GM21576 (cell line): ENCODE measurements around the gene DGKG.

ENCODE experiments used
- ATAC-seq: cut with Tn5 transposase; IDR thresholded peaks from one replicate; pipeline ENCODE4 v1.9.1; 2021; ENCODE audit warnings: mild to moderate bottlenecking, moderate library complexity; ENCODE audit not compliant: unreplicated experiment

The DGKG gene

DNA sequence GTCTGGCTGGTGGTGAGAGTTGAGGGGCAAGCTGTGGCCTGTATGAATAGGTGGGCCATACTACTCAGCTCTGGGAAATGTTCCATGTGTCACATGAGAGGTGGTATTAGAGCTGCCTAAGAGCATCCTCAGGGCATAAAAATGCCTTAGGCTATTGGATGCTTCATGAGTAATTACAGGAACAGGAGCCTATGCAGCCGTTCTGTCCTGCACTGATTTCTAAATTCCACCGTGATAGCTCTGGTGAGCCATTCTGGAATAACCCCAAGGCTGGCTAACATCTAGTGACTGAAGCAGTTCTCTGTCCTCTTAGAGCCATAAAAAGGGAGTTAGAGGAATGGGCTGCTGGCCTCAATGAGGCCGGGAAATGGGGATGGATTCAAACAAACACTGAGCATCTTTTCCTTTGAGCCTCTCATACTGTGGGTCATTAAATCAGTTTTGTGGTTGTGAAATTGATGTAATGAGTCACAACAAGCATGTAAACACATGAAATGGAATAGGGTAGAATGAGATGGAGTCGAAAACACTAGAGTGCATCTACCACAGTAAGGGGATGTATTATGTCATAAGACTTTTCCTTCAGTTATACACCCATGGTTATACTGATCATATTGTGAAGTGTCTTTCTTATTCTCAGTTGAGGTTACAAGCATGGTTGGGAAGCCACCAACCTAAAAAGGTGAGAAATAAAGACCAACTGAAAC lies 41.0 kb downstream of the DGKG start:
- ATAC-seq, result no peak

DNA sequence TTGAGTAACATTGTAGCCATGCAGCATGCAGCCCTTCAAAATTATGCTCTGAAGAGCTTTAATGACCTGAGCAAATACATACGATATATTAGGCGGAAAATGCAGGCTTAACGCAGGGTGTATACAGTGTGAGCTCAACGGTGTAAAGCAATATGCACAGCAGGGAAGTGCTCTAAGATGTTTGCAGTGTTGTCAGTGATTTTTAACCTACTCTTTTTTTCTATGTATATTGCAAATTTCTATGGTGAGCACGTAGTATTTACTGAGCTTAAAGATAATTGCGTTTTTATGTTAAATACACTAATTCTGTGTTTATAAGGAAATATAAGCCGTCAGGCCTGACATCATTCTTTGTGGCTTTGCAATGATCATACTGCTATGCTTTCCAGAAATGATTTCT lies 42.1 kb downstream of the DGKG start:
- ATAC-seq, result no peak

DNA sequence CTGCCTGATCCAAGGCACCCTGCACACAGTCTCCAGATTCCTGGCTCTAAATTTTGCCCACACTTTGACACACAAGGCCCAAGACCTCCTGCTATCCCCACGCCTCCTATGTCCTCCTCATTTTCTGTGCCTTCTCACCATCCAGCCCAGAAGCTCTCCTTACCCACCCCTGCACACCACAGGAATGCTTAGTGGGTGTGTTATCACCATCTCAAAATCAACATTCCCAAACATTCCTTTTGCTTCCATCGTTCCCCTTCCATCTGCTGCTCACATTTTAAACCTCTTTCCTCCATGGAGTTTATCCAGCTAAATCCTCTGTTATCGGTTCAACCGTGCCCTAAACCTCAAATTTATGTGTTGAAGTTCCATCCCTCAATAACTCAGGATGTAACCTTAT lies 43.9 kb downstream of the DGKG start:
- no peak for ATAC-seq

DNA sequence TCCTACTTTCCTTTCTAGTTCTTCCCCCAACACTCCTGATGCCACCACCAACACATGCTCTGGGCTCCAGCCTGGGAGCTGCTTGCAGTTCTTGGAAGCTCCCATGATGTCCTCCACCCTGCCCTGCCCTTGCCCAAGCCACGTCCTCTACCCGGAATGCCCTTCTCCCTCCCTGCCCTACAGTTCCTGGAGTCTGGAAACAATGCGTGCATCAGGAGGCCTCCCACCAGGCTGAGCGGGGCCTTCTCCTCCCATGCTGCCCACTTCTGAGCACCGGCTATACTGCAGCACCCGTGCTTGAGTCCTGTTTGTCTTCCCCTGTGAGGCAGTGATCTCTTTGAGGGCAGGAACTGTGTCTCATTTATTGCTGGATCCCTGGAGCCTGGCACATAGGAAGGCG lies 44.6 kb downstream of the DGKG start:
- ATAC-seq, result no peak

DNA sequence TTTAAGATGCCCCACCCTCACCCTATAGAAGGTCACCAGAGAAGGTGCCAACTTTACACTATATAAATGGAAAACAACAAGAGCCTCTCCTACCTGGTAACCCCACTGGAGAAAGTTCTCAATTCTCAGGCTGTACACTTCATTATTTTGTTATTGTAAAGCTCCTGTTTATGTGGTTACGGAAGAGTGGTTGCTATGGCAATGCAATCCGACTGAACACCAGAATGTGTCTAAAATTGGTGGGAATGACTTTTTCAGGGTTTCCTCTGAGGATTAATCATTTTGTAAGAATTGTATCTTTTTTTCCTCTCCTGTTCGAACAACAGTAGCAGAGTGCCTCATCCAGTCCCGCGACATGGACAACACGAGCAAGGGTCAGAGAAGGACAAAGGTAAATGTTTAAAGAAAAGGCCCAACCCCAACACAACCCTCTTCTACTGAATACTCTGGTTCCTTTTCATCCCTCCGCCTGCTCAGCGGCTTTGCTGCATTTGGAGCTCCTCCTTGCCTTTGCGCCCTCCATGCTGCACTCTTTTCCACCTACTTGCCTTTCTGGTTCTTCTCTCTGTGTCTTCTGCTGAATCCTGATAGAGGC lies 45.3 kb downstream of the DGKG start:
- ATAC-seq, result no peak

DNA sequence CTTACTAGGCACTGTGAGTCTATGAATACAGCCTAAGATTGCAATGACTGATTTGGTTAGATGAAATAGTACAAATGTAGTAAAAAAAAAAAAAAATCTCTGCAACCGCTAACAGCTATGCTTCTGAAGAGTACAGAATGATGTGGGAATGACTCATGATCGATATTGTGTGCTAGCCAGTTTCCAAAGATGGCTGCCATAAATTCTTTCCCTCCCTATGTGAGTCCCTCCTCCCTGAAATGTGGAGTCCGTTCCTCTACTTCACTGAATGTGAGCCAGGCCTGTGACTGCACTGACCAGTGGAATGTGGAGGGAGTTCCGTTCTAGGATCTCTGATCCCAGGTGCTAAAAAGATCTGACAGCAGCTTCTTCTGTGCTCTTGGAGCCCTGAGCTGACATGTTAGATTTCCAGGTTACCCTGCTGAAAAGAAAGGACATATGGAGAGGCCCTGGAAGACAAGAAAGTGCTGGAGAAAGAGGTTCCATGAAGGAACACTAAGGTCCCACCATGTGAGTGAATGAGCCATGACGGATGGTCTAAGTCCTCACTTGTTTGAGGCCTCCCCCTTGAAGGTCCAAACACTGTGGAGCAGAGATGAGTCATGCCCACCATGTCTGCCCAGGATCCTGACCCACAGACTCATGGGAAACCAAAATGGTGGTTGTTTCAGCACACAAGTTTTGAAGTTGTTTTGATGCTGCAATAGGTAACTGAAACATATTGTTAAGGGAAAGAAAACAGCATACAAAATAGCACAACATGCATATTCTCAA lies 46.3 kb downstream of the DGKG start:
- no peak for ATAC-seq

DNA sequence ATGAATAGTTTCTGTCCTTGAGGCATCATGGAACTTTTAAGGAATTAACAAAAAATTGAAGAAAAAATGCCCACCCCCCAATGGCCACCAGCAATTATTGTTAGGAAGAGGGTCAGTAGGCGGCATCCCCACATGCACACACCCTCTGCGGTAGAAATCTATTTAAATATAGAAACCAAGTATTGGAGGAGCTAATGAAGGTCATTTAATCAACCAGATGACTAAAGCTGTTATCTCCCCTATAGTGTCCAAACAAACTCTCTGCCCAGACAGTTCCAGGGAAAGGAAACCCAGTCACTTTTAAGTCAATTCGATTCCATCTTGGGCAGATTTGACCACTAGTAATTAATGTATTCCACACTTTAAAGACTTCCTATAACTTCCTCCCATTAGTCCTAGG lies 47.1 kb downstream of the DGKG start:
- no peak for ATAC-seq

DNA sequence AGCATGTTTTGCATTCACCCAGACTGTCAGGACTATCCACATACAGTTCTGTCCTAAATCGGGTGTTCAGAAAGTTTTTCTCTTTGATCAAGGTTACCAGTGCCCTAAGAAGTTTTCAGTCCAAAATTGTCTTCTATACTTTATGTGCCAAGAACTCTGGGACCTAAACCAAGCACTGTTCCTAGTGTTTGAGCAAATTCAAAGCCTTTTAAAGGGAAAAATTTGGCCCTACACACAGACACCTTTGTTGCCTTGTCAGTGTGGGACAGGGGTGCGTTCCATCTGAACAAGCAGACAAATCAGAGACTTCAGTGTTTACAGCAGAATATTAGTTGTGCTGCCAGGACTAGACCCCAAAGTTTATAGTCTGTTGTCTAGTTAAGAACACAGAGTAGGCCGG lies 50.6 kb downstream of the DGKG start:
- no peak for ATAC-seq

DNA sequence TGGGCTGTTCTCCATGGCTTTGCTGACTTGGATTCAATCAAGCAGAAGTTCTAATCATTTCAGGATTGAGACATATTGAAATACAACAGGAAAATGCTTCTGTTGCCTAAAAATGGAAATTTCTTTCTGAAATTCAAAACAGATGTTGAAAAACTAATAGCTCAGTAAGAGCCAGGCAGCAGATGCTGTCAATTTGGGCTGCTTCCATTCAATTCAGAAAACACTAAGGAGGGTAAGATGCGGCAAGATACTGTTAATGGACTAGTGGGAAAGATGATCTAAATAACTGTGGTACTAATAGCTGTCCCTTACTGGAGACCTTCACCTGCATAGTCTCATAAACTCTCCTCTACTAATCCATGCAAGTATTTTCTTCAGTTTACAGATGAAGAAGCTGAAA lies 53.5 kb downstream of the DGKG start:
- no peak for ATAC-seq

DNA sequence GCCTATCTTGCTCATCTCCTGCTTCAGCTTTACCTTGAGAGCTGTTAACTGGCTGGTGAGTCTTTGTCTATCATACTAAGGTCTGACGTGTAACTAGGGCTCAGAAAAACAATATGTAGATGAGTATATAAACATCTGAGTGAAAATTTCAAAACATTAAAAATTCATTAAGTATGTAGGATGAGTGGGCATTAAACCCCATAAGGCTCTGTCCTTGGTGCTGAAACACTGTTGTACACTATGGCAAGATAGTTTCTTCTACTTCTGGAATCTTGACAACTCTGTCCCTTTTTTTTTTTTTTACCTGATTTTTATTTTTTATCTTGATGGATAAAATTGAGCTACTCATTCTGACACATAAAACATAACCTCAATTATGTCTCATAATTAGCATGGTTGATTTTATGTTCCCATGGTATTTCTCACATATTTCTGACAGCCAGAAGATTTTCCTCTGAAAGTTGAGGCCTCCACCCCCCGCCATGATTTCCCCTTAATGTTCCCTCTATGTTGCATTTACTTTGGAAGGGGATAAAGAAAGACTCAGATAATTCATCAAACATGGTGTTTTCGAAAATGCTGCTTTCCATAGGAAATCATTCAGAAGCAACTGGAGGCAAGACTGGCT lies 54.3 kb downstream of the DGKG start:
- ATAC-seq, result no peak

DNA sequence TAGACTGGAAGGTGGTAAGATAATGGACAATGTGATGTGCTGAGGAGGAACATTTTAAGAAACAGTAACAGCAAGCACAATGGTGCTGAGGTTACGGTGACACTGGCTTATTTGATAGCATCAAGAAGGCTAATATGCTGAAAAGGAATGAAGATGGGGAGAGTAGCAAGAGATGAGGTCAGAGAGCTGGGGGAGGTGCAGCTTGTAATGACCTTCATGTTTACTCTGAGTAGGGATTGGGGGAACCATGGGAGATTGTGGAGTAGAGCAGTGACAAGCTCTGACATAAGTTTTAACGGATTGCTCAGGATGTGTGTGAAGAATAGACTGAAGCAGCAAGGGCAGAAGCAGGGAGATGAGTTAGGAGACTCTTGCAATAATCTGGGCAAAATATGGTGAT lies 56.7 kb downstream of the DGKG start:
- no peak for ATAC-seq

DNA sequence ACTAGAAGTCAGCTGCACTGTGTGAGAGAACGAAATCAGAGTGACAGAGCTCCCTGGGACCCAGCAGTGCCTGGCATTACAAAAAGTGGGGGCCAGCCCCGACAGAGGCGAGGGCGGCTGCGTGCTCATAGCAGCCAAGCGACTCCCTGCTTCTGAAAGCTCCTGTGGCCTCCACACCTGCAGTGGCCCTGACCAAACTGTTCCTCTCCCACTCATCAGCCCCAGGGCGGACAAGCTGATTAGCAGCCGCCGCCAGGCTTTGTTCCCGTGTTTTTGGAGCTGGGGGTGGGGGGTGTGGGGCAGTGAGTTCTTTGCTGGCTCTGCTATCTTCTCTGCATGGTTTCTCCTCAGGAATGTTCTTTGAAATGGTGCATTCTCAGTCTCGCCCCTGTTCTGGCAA lies 58.1 kb downstream of the DGKG start:
- ATAC-seq, result no peak

DNA sequence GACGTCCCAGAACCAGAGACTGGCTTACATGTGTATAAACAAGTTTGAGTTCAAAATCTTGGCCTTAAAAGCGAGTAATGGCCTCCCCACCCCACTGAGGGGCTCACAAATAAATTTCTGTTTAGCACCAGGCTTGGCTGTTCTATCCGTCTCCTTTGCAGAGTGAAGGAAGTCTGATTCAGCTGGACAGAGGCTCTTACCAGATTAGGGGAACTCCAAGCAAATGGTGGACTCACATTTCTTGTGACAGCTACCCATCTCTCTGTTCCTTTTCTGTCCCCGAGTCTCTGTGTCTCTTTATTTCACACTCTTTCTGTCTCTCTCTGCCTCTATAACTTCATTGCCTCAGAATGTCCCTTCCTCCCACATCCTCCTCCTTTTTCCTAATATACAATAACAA lies 62.7 kb downstream of the DGKG start:
- ATAC-seq, result no peak

DNA sequence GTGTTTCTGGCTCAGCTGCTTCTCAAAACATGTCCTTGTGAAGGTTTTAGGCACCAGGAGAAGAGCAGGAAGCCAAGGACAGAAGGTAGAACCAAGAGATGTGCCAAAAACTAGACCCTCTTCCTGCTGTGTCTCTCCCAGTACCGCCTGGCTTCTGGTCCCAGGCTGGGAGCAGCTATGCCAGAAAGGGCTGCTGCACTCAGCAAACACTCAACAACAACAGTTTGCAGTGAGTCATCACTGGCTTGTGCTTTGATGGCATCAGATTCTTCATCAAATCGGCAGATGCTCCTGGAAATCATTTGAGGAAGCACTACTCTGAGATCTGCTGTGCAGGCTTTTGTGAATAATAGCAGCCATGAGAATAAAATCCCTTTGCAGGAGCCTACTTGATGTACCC lies 63.2 kb downstream of the DGKG start:
- no peak for ATAC-seq

DNA sequence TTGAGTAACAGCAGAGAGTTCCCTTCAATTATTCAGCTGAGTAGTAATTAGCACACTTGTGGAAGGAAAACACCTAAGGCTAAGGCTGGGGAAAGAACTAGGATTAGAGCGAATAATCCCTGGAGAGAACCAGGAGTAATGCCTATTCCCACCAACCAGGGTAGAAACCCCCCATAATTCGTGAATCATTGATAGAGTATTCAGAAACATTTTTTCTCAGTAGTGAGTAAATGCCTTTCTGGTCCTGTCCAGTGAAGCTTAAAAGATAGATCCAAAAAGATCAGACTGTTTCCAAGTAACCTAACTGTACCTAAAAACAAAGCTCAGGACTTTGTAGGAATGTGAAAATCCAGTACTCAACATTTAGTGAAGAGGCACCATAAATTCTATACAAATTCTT lies 71.2 kb downstream of the DGKG start:
- ATAC-seq, result no peak

DNA sequence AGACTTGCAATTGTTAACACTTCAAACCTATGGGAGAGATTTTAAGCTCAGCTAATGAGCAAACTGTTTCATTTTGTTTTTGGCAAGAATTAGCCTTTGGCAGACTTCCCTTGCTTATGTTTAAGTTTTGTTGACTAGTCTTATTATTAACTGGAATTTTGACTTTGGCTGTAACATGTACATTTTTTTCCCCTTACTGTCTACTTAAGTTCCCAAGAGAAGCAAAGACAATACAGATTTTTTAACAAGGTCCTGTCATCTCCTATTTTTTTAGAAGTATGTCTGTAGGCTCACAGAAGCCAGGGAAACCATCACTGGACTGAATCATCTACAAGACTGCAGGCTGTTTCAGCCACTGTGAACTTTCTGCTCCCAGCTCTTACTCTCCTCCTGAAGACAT lies 74.3 kb downstream of the DGKG start:
- ATAC-seq, result no peak

DNA sequence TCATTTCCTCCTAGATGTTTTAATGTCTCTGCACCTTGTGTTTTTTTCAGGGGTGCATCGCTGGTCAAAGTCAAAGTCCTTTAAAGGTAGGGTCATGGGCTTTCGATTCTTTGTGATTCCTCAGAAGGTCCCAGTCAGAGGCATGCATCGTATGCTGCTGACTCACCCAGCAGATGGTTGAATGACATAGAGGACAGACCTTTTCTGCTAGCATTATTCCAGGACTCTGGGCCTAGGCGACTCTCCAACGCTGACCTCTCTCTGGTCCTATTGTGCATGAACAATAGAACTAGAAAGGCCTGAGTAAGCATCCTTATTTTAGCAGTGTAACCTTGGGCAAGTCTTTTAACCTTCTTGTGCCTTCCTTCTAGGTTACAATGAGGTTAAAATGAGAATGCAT lies 75.9 kb downstream of the DGKG start:
- ATAC-seq, result no peak

DNA sequence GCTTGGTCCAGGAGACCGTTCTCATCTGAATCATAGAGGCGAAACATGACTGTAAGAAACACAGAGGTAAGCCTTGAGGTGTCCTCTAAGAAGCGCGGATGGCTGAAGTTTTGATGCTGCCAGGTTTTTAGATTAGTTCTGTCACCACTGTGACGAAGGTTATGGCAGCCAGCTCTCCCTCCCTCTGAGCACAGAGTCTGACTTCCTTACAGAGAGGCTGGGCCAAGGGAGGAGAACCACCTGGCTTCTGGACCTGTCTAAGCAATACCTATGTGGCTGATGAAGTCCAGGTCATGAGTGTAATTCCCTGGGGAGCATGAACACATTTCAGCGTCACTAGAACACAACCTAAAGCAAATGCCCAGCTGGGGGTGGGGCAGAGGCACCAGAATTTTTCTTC lies 77.4 kb downstream of the DGKG start:
- ATAC-seq, result no peak

DNA sequence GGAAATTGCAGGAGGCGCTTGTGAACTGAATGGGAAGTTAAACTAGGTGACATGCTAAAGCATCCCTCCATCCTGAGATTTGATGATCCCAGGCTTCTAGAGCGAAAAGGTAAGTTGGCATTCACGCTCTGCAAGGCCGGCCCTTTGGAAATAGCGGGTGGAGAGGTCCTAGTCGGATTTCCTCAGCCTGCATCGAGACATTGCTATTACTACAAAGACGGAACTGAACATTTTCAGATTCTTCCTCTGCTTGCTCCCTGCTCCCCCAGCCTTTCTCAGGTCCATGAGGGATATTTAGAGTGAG lies 77.7 kb downstream of the DGKG start:
- no peak for ATAC-seq

DNA sequence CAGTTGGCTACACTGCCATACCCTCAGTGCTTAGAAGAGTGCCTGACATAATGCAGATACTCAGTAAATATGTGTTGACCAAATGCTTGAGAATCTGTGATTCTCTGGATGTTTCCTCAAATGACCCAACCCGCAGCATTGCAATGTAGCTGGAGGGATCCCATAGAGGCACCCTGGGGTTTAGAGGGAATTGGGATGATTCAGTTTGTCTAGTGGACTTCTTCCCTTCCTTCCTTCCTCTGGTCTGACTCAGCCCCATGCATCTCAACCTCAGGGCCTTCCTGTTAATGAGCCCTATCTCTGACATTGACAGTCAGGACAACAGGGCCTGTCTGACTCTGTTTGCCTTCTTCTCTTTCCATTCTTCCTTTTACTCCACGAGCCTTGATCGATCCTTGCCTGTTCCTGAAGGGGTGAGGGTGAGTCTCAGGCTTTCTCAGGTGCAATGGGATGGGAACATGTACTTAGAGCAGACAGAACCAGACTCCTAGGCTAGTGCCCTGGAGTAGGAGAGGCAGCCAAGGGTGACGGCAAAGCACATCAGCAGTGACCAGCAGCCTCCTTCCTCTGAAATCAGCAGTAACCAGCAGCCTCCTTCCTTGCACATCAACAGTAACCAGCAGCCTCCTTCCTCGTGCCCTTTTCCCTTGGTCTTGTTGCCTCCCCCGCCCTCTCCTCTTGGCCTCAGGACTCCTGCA lies 78.2 kb downstream of the DGKG start:
- ATAC-seq, result no peak

DNA sequence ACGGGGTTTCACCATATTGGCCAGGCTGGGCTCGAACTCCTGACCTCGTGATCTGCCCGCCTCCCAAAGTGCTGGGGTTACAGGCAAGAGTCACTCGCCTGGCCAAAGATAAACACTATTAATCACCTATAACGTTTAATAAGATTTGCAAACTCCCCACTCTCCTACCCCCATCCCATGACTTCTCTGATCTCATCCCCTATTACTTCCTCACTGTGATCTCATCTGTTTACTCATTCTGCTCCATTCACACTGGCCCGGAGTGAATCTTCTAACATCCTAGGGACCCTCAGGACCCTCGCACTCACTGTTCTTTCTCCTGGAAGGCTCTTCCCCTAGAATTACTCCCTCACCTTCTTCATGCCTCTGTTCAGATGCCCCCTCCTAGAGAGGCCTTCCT lies 78.9 kb downstream of the DGKG start:
- ATAC-seq, result no peak

DNA sequence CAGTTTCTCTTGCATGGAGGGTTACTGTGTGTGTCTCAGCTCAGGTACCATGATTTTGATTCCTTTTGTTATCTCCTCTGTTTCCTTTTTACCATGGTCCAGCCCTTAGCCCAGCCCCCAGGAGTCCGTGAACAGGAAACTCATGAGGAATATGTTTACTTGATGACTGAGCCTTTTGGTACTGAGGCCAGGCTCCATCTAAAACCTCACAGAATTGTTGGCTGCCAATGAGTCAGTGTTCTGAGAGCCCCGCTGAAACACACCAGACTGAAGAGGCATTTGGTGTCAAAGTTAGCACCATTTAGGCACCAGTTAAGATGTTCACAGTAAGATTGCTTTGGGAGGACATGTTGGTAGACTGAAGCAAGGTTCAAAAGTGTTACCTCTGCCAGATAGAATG lies 80.9 kb downstream of the DGKG start:
- no peak for ATAC-seq
